NCI-H128 (cell line): Measurements from ENCODE around the gene TRPV3.
"Not testable (repeated sequence)": the region's sequence is repeated elsewhere in the genome, so short reads cannot be mapped to it uniquely, and the experiment has no call there.

Experiments
- DNase-seq: peaks from one replicate; lab custom pipeline; 2025; ENCODE audit not compliant: unreplicated experiment; lab: John Stamatoyannopoulos, UW

Gene TRPV3

GRCh38 chr17:3574231-3574630, 16.6 kb upstream of the TRPV3 start:
- DNase-seq = no peak

GRCh38 chr17:3573246-3574100, 15.9 kb upstream of the TRPV3 start:
- no peak for DNase-seq

- DNase-seq = no peak
Observed at GRCh38 chr17:3572231-3572630, 14.6 kb upstream of the TRPV3 start.

GRCh38 chr17:3571043-3571900, 13.7 kb upstream of the TRPV3 start:
- DNase-seq = no peak

GRCh38 chr17:3569534-3570137, 12.0 kb upstream of the TRPV3 start:
- DNase-seq = no peak

GRCh38 chr17:3566551-3566950, 8.9 kb upstream of the TRPV3 start:
- DNase-seq = no peak

GRCh38 chr17:3565143-3565542, 7.5 kb upstream of the TRPV3 start:
- DNase-seq = no peak

GRCh38 chr17:3564241-3564640, 6.6 kb upstream of the TRPV3 start:
- DNase-seq = not testable (repeated sequence)

- no peak for DNase-seq
Observed at GRCh38 chr17:3559270-3559645, 1.6 kb upstream of the TRPV3 start.

- DNase-seq = no peak
Observed at GRCh38 chr17:3558603-3559269, 1.1 kb upstream of the TRPV3 start.

- no peak for DNase-seq
Observed at GRCh38 chr17:3556916-3557767, 470 bp downstream of the TRPV3 start.

- no peak for DNase-seq
Observed at GRCh38 chr17:3556239-3556915, 1.2 kb downstream of the TRPV3 start.

- DNase-seq = no peak
Observed at GRCh38 chr17:3555189-3555796, 2.3 kb downstream of the TRPV3 start.

GRCh38 chr17:3554440-3554839, 3.2 kb downstream of the TRPV3 start:
- no peak for DNase-seq

GRCh38 chr17:3553419-3554401, 3.9 kb downstream of the TRPV3 start:
- no peak for DNase-seq

- no peak for DNase-seq
Observed at GRCh38 chr17:3552916-3553315, 4.7 kb downstream of the TRPV3 start.

- no peak for DNase-seq
Observed at GRCh38 chr17:3551189-3551588, 6.4 kb downstream of the TRPV3 start.

- DNase-seq = no peak
Observed at GRCh38 chr17:3549610-3550162, 7.9 kb downstream of the TRPV3 start.
